Mononuclear cell (primary cell): Measurements from ENCODE around the gene IFNA2. TPM values are rescaled to one million over a fixed set of nuclear protein-coding genes. Genes with fewer than 3 reads are reported as not detected.
A peak's percentile ranks its signal among the peaks of the same experiment; 100 is the strongest.
"Not testable (repeated sequence)": the region's sequence is repeated elsewhere in the genome, so short reads cannot be mapped to it uniquely, and the experiment has no call there.

Experiments
- H3K27me3 ChIP-seq: 2 replicates; pipeline ENCODE4 v1.6.0; 2011; ENCODE audit warnings: low read length, control low read depth; ENCODE audit not compliant: insufficient read depth
- H3K4me1 ChIP-seq: 2 replicates; pipeline ENCODE4 v1.5.1; 2011; ENCODE audit warnings: mild to moderate bottlenecking, low read length, control low read depth; ENCODE audit not compliant: insufficient read depth
- H3K4me3 ChIP-seq: 2 replicates; pipeline ENCODE4 v1.5.1; 2011; ENCODE audit warnings: mild to moderate bottlenecking, low read length, moderate library complexity
- H3K9me3 ChIP-seq: 2 replicates; pipeline ENCODE4 v1.5.1; 2011; ENCODE audit warnings: low read depth, mild to moderate bottlenecking, control low read depth, low read length
- total RNA-seq: library from RNA; depleted of rRNA; stranded (reverse); fragments of >200 nt; gene quantifications from one replicate; pipeline ENCODE4 v1.2.3, GENCODE V29; 2012

IFNA2 gene
- total RNA-seq, 1 donor = 0.21 TPM

DNA sequence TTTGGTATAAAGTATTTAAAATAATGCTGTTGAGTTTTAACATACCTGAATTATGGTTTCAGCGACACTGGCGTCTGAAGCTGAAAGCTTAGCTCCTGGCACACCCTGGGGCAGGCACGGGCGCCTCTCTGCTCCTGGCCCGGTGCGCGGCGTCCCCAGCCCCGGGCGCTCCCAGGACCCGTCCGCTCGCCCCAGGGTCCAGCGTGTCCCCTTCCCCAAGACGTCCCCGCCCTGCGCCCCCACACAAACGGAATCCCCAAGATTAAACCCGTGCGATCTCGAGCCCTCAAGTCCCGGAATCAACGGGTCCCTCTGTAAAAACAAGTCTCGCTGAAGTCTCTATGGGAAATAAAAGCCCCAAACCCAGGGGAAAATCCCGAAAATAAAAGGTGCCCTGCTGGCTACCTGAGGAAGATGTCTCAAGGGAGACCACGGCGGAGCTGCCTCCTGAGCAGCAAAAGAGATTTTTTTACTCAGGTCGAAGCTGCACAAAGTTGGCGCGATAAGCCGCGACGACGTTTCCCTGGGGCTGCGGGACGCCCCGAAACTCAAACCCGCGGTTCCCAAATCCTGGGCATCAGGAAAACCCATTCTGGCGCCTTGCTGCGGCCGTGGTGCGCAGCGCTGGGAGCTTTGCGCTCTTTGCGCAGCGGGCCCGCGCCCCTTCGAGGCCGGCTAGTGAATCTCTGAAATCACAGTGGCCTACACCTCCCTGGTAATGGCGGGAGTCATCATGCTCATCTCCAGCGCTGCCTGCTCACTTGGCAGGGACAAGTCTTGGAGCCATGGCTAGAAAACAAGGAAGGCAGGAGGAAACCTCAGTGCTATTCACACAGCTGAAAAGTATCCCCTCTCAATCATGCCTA lies 17.4 kb upstream of the IFNA2 start:
- Histone ChIP-seq H3K9me3 (no peaks in the 10 kb centered on the region), H3K4me1 (peaks cover 12% of the 10 kb centered on the region), H3K27me3 (peaks cover 71% of the 10 kb centered on the region), H3K4me3 (no peak overlapping the region)

DNA sequence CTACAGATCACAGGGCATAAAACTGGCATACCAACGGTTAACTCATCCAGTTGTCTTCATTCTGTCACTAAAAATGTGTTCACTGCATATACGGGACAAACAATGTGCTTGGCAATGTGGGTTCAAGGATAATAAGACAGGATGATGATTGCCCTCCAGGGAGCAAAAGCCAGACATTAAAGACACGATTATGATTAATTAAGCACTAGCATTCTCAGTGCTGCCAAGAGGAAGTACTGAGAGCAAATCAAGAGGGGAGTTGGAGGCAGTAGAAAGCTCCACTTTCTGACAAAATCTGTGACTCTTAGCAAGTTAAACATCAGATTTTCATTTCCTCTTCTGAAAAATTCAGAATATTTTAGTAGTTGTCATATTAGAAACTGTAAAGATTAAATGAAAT lies 14.8 kb upstream of the IFNA2 start:
- H3K27me3 ChIP-seq = peaks cover 89% of the 10 kb centered on the region

DNA sequence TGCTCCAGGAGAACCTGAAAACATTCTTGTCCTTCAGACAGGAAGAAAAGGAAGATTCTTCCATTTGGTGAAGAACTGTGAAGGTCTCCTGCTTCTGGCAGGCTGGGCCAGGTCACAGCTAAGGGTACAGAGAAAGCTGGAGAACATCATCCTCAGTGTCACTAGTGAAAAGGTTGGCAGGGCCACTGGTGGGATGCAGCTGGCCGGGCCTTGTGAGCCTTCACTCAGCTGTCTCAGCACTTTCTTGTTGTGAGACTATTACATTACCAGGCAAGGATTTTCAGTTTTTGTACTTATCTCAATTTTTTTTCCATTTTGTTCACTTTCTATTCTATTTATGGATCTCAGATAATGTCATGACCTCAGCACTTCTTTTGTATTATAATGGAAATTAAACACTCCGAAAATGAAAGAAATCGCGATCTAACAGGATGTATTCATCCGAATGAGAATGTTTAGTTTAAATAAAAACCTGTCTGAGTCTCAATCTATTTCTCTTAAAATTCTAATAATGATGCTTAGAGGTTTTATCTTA lies 13.8 kb upstream of the IFNA2 start:
- peaks cover 90% of the 10 kb centered on the region for H3K27me3 ChIP-seq
- no peaks in the 10 kb centered on the region for H3K9me3 ChIP-seq
- peaks cover 20% of the 10 kb centered on the region for H3K4me1 ChIP-seq
- H3K4me3 ChIP-seq = no peak overlapping the region

More for the DNA sequence above, 14.8 kb upstream of the IFNA2 start:
- Histone ChIP-seq H3K4me1 (peaks cover 20% of the 10 kb centered on the region), H3K9me3 (no peaks in the 10 kb centered on the region), H3K4me3 (no peak overlapping the region)

DNA sequence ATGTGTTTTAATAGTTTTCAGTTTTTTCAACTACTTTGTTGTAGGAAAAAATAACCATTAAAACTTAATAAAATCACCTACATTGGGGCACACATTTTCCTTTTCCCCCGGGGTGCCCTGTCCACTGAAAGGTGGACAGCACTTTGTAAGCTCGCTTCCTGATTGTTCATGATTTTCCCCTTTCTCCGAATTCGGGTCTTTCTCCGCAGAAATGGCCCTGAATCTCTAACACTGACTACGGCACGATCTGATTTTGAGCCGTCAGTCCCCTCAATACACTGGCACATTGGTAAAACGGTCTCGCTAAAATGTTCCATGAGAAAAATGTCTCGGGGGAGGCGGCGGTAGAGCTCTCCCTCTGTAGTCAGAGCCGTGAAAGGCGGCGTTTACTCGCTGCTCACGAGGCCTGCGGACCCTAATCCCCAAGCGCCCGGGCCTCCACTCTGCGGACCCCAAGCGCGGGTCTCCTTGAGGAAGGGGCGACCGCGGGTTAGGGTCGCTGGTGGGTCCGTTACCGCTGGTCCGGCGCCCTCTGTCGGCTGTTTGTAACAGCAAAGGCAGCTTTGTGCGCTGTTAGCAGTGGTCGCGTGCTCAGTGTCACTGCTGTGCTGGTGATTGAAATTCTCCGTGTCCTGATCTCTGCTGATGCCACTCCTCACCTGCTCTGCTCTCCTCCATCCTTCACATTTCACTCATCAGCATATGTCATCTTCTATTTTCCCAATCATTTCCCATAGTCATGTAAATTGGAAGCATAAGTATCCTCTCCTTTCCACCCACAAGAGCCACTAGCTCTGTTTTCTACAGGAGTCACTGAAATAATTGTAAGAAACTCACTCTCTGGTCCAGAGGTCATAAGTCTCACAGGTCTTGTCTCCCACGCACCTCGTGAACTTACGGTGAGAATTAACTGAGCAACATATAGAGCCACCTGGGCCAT lies 10.8 kb upstream of the IFNA2 start:
- Histone ChIP-seq H3K9me3 (no peaks in the 10 kb centered on the region), H3K27me3 (peaks cover 88% of the 10 kb centered on the region), H3K4me3 (peak overlapping the region; percentile 4), H3K4me1 (peaks cover 8% of the 10 kb centered on the region)

DNA sequence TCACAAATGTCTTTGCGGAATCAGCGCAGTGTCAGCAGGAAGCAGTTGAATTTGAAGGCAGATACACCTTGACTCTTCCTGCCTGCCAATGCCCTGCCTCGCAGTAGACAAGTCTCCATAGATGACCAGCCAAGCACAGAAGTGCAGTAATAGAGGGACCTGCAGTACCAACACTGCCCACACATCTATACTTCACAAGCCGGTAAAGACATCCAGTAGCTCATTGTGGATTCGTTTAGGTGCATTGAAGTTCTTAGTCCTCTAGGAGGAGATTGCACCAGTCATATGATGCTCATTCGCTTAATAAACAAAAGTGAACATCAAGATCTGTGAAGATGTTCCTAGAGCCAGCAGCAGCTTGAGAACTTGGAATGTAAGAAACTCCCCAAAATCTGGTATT lies 7.1 kb upstream of the IFNA2 start:
- no peak overlapping the region for H3K4me3 ChIP-seq
- H3K9me3 ChIP-seq = no peaks in the 10 kb centered on the region
- H3K4me1 ChIP-seq = peaks cover 8% of the 10 kb centered on the region
- H3K27me3 ChIP-seq = peaks cover 91% of the 10 kb centered on the region

DNA sequence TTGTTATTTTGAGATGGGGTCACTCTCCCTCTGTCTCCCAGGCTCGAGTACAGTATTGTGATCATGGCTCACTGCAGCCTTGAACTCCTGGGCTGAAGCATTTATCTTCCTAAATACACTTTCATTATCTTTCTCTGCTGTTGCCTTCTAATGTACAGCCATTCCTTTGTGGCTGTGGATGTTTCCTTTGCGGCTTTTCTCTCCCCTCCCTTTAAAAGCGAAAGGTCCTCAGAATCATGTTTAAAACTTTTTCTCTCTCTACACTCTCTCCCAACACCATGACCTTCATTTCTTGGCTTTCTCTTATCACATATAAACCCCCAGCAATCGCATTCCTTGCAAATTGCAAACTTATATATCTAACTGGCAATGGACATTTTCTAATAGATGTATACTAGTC lies 1.6 kb downstream of the IFNA2 start:
- Histone ChIP-seq H3K9me3 (no peaks in the 10 kb centered on the region), H3K27me3 (peaks cover 75% of the 10 kb centered on the region), H3K4me3 (no peak overlapping the region), H3K4me1 (peaks cover 20% of the 10 kb centered on the region)

DNA sequence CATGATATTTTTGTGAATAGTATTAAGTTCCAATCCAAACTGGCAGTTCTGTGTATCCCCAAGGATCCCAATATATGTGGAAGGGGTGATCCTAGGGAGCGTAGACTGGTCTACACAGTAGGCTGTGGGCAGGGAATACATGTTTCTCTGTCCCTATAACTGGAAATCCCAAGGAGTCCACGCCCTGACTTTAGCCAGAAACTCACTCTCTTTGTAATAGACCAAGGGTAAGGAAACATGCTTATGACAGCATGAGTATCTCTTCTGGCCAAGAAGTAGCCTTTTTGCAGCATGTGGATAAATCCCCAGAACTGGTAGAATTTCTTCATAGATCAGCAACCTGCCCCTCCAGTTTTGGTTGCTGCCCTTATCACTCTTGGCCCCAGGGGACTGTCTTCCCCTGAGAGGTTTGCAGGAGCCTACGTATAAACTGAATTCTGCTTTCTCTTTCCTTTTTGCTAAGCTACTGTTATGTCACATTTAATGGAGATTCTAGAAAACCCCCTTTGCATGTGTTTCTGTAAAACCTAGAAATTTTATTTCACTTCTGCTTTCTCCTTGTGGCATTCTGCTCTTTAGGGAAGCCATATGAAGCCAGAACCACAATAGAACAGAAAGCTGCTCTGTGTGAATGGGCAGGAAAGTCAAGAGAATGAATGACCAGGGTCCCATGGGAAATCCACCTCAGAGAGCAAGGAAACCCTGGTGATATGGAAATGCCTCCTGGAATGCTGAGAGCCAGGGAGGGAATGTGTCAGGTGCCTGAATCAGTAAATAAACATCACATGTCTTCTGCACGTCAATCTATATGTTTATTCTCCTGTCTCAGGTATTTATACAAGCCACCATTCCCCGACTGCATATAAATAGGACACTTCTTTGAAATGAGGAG lies 3.5 kb downstream of the IFNA2 start:
- H3K9me3 ChIP-seq = no peaks in the 10 kb centered on the region
- H3K4me1 ChIP-seq = peaks cover 20% of the 10 kb centered on the region
- no peak overlapping the region for H3K4me3 ChIP-seq
- H3K27me3 ChIP-seq = peaks cover 70% of the 10 kb centered on the region

DNA sequence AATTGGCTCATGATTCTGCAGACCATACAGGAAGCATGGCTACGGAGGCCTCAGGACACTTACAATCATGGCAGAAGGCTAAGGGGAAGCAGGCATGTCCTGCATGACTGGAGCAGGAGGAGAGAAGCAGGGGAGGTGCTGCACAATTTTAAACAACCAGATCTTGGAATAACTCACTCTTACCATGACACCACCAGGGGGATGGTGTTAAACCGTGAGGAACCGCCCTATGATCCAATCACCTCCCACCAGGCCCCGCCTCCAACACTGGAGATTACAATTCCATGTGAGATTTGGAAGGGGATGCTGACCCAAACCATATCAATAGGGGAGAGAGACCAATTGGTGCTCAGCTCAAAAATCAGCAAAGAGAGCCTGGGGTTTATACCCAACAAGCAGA lies 13.7 kb downstream of the IFNA2 start:
- peaks cover 20% of the 10 kb centered on the region for H3K27me3 ChIP-seq
- H3K4me1 ChIP-seq = not testable (repeated sequence)

DNA sequence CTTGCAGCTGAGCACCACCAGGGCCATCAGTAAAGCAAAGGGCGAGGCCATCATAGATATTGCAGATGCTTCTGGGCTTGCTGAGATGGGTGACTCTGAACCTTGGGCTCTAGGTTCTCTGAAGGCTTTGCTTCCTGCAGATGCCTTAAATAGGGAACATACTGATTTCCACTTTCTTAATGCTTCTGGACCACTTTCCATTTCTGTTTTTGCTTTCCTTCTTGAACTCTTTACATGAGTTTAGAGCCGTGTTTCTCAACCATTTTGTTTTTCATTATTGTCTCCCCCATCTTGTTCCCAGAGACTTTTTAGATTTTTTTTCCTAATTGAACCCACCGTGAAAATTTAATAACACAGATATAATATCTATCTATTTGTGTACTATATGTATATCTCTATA lies 17.2 kb downstream of the IFNA2 start, which contains the start of gene IFNA13:
Gene IFNA13, minus strand, starts transcription at position 101 of the 400 bp plus-strand sequence. Its CDS starts 47 bp downstream, at position 54.
- Histone ChIP-seq H3K9me3 (no peaks in the 10 kb centered on the region), H3K4me3 (no peak within 1 kb of the TSS), H3K27me3 (peaks cover 13% of the 10 kb centered on the region), H3K4me1 (no peaks in the 10 kb centered on the region)

More for the DNA sequence above, 13.7 kb downstream of the IFNA2 start:
- not testable (repeated sequence) for H3K9me3 ChIP-seq, H3K4me3 ChIP-seq

DNA sequence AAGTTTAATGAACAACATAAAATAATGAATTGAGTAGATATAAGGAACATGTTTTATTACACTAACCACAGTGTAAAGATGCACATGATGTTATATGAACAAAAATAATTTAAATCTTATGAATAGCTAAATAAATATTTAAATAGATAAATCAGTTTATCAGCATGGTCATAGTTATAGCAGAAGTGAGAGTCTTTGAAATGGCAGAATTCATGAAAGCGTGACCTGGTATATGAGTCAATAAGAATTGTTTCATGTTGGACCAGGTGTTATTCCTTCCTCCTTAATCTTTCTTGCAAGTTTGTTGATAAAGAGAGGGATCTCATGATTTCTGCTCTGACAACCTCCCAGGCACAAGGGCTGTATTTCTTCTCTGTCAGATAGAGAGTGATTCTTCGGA lies 18.0 kb downstream of the IFNA2 start:
- not testable (repeated sequence) for H3K4me3 ChIP-seq, H3K9me3 ChIP-seq, H3K4me1 ChIP-seq
- H3K27me3 ChIP-seq = peaks cover 13% of the 10 kb centered on the region

DNA sequence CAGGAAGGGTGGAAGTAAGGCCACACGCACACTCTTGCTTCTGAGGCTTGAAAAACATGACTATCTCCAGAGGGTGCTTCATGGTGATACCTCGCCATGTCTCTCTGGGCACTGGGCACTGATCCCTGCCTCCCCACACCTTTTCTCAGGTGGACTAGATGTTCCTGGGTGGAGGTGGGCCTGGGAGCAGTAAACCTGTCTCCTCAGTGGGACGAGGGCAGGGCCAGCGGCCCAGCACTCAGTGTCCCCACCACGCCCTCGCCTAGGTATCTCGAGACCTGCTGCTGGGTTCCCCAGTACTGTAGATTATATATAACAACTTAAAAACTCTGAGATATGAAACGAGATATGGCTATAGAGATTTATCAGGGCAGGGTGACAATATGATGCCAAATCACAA lies 22.9 kb downstream of the IFNA2 start:
- Histone ChIP-seq H3K9me3 (no peaks in the 10 kb centered on the region), H3K4me3 (no peak overlapping the region), H3K27me3 (peaks cover 11% of the 10 kb centered on the region), H3K4me1 (peaks cover 13% of the 10 kb centered on the region)

DNA sequence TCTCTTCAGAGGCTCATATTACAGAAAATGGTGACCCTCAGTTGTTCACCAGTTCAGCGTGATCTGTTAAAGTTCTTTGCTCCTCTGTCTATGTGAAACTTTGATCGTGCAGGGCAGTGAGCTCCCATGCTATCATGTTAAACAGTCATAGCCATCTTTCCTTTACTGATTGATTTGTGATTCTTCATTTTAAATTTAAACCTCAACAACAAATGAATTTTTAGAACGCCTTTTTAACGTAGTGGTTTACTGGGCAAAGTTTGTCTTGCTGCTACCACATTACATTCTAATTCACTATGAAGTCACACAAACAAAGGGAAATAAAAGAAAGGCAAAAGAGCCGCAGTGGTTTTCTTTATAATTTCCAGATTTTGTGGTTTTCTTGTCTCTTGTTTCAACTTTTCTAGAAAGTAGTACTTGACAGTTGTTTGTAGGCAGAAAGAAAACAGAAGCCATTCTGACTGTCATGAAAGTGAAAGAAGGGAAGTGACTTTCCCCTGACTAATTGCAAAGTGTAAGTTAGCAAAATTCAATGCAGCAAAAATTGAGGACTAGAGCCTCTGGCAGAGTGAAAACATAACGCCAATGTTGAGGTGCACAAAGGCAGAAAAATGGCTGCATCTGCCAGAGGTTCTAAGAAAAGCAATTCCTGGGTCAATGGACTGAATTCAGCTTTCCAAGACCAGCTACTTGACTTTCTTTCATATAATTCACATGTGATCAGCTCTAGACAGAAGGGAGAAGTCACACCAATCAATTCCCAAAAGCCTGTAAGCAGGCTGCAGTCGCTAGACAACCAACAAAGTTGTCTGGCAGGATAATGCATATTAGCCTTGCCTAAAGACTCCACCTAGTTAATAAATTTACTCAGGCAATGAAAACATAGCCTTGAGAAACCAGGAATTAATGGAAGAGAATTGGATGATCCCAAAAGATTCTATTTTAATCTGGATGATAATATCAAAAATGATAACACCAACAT lies 27.4 kb downstream of the IFNA2 start:
- Histone ChIP-seq H3K4me3 (no peak overlapping the region), H3K27me3 (peaks cover 6% of the 10 kb centered on the region), H3K4me1 (peaks cover 13% of the 10 kb centered on the region), H3K9me3 (no peaks in the 10 kb centered on the region)

DNA sequence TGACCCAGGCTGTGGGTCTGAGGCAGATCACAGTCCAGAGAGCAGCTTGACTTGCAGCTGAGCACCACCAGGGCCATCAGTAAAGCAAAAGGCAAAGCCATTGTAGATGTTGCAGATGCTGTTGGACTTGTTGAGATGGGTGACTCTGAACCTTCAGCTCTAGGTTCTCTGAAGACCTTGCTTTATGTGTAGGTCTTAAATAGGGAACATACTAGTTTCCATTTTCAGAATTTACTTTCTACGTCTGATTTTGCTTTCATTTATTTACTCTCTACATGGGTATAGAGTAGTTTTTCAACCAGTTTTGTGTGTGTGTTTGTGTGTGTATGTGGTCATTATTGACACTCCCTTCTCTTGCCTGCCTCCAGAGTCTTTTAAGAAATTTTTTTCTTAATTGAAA lies 34.4 kb downstream of the IFNA2 start, which contains the start of gene IFNA6:
Gene IFNA6, minus strand, starts transcription at position 101 of the 400 bp plus-strand sequence. Its CDS starts 0 bp downstream, at position 101.
- no peak within 1 kb of the TSS for H3K4me3 ChIP-seq
- no peaks in the 10 kb centered on the region for H3K9me3 ChIP-seq
- peaks cover 29% of the 10 kb centered on the region for H3K27me3 ChIP-seq
- H3K4me1 ChIP-seq = no peaks in the 10 kb centered on the region
